Esophagus squamous epithelium (tissue), 5 donors: Measurements from ENCODE around the gene KRTAP10-1. TPM values are rescaled to one million over a fixed set of nuclear protein-coding genes. Genes with fewer than 3 reads are reported as not detected.

Source experiments
- DNase-seq: peaks from one replicate; lab custom pipeline; 2025; lab: John Stamatoyannopoulos, UW
- H3K27ac ChIP-seq, 4 donors: fragments of 200-600 bp; sonication (generic); one replicate each; pipeline ENCODE4 v1.5.1; 2016 to 2019; ENCODE audit warnings: mild to moderate bottlenecking in 1 of 4
- H3K27me3 ChIP-seq, 4 donors: fragments of 200-600 bp; sonication (generic); 1 replicate in 3 of 4; 2 replicates in 1 of 4; pipeline versions ENCODE4 v1.5.1 to v1.6.0; 2017 to 2021; ENCODE audit warnings: antibody characterized with exemption in 1 of 4
- H3K36me3 ChIP-seq, 3 donors: fragments of 200-600 bp; sonication (generic); one replicate each; pipeline ENCODE4 v1.5.1; 2016 to 2019
- H3K4me1 ChIP-seq, 3 donors: fragments of 200-600 bp; sonication (generic); one replicate each; pipeline ENCODE4 v1.5.1; 2017 to 2019
- H3K4me3 ChIP-seq, 4 donors: fragments of 200-600 bp; sonication (generic); 1 replicate in 3 of 4; 2 replicates in 1 of 4; pipeline ENCODE4 v1.5.1; 2016 to 2019; ENCODE audit warnings: mild to moderate bottlenecking in 2 of 4, moderate library complexity in 1 of 4
- H3K9me3 ChIP-seq, 3 donors: fragments of 200-600 bp; sonication (generic); one replicate each; pipeline ENCODE4 v1.5.1; 2016 to 2019
- POLR2A ChIP-seq, 4 donors: fragments of 450-650 bp; IDR thresholded peaks; one replicate each; pipeline ENCODE4 v1.6.1; 2017; ENCODE audit warnings: antibody characterized with exemption in 4 of 4, mild to moderate bottlenecking in 4 of 4, moderate library complexity in 3 of 4
- WGBS, 2 donors: methylation state at CpG; one replicate each; pipeline ENCODE4 v1.1.5; 2018; 5-methylcytosine and 5-hydroxymethylcytosine counted together
- intact Hi-C: fragments of 100-400 bp; cut with DNase I; formaldehyde crosslinking; loops from one replicate; pipeline ENCODE4 v1.15.0; 2022
- total RNA-seq, 4 donors: library from RNA; depleted of rRNA; stranded (reverse); fragments of >200 nt; gene quantifications; one replicate each; pipeline ENCODE4 v1.1.0, GENCODE V29; 2016
- TF ChIP-seq, protein P1 (sequence below), 6 experiments: fragments of 450-650 bp in 4 of 6; fragments of 200-600 bp in 2 of 6; sonication (generic) in 2 of 6; IDR thresholded peaks; one replicate each; pipeline ENCODE4 v1.5.1; 2016 to 2019; ENCODE audit warnings: antibody characterized with exemption in 6 of 6, mild to moderate bottlenecking in 4 of 6, moderate library complexity in 4 of 6
- donor health status: DM: yes; HTN: yes; CAD: no.

The KRTAP10-1 gene
- total RNA-seq, 4 donors from 2014 or later = not detected

DNA sequence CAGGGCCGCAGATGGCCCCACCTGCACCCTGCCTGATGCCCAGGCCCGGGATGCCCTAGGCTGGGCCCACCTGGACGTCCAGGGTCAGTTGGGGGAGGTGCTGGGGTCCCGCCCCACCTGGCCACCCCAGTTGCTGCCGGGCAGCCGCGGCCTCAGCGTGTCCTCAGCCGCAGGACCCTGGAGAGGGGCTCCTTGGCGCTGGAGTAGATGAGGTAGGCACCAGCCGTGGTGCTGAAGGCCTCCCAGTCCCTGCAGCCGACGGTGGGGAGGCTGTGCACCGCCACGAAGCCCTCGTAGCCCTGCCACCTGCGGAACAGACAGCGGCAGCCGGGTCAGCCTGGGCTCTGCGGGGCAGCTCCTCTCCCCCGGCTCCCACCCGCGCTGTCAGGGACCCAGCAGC is 40.4 kb downstream of the KRTAP10-1 start:
- WGBS, 2 donors = 74% methylated on average over 11 of the region's 23 CpGs; no CpG with 5 or more reads in 1 of the 2 donors
- intact Hi-C loops = no loop called here
- H3K27me3 ChIP-seq = peaks cover 0 to 79% (median 2%) of the 10 kb centered on the region in 4 donors
- TF ChIP-seq, protein P1, sequence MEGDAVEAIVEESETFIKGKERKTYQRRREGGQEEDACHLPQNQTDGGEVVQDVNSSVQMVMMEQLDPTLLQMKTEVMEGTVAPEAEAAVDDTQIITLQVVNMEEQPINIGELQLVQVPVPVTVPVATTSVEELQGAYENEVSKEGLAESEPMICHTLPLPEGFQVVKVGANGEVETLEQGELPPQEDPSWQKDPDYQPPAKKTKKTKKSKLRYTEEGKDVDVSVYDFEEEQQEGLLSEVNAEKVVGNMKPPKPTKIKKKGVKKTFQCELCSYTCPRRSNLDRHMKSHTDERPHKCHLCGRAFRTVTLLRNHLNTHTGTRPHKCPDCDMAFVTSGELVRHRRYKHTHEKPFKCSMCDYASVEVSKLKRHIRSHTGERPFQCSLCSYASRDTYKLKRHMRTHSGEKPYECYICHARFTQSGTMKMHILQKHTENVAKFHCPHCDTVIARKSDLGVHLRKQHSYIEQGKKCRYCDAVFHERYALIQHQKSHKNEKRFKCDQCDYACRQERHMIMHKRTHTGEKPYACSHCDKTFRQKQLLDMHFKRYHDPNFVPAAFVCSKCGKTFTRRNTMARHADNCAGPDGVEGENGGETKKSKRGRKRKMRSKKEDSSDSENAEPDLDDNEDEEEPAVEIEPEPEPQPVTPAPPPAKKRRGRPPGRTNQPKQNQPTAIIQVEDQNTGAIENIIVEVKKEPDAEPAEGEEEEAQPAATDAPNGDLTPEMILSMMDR (IDR thresholded peaks at IDR 0.05) = no peak
- TF ChIP-seq POLR2A (IDR thresholded peaks at IDR 0.05) = no peak
- no peak for DNase-seq
- H3K27ac ChIP-seq = no peak overlapping the region
- H3K36me3 ChIP-seq = no peaks in the 10 kb centered on the region
- no peak overlapping the region for H3K4me3 ChIP-seq
- H3K4me1 ChIP-seq = peaks cover 0 to 20% (median 0%) of the 10 kb centered on the region in 3 donors
- no peaks in the 10 kb centered on the region for H3K9me3 ChIP-seq

DNA sequence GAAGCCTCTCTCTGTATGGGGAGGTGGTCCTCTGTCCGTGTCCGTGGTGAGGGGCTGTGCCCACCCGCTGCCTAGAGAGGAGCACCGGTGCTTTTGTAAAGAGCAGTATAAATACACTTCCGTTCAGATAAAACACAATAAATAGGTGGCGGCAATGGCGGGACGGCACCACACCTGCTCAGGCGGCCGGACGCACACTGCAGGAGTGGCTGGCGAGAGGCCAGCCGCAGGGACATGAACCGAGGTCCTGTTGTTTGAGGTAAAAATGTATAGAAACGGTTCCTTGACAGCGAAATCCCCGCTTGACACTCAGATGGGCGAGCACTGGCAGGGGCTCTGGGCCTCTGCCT is 40.8 kb downstream of the KRTAP10-1 start:
- Histone ChIP-seq H3K4me3 (no peak overlapping the region), H3K9me3 (no peaks in the 10 kb centered on the region), H3K27ac (no peak overlapping the region), H3K4me1 (peaks cover 0 to 20% (median 0%) of the 10 kb centered on the region in 3 donors), H3K27me3 (peaks cover 0 to 83% (median 2%) of the 10 kb centered on the region in 4 donors), H3K36me3 (no peaks in the 10 kb centered on the region)
- intact Hi-C loops = no loop called here
- 60 to 70% methylated on average over 17 to 18 of the region's 18 CpGs for WGBS, 2 donors
- TF ChIP-seq, protein P1 (IDR thresholded peaks at IDR 0.05) = no peak
- TF ChIP-seq POLR2A (IDR thresholded peaks at IDR 0.05) = no peak
- no peak for DNase-seq

DNA sequence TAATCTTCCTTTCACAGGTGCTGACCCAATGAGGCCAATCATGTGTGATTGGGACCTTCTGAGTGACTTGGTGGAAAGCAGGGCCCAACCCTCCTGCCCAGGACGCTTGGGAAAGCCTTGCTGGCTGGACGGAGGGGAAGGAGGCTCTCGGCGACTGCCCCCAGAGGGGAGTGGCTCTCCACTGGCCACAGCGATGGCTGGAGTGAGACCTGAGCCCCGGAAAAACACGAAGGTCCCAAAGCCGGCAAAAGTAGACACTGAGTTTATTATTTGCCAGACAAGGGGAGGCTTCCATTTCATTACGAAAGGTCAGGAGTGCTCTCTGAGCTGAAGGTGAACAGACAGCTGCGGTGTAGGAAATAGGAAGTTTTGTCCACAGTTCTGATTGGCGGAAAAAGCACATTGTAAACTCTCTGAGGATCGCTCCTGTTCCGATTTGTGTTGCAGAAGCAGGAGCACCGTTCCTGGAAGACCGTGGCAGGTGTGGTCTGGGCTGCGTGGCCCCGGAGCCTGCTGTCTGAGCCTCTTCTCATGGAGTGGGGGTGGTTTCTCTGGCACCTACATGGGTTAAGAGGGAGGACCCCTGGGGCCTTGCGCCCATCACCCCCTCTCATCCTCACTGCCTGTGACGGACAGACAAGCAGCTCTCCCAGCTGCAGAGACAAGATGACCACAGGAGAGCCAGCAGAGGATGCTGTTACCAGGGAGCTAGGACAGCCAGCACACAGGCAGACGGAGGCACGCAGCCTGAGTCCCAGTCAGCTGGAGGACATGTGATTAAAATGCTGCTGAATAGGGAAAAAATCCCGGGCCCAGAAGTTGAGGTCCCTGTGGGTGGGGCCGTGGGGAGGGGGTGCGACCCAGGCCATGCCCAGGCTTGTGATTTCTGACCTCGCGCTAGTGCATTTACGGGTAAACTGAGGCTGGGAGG is 41.5 kb downstream of the KRTAP10-1 start:
- intact Hi-C loops = no loop called here
- H3K36me3 ChIP-seq = no peaks in the 10 kb centered on the region
- H3K4me3 ChIP-seq = no peak overlapping the region
- peaks cover 0 to 5% (median under 1%) of the 10 kb centered on the region in 3 donors for H3K9me3 ChIP-seq
- 69 to 79% methylated on average over 23 to 24 of the region's 27 CpGs for WGBS, 2 donors
- no peak overlapping the region for H3K27ac ChIP-seq
- H3K4me1 ChIP-seq = peaks cover 0 to 20% (median 0%) of the 10 kb centered on the region in 3 donors
- peaks cover 0 to 86% (median 2%) of the 10 kb centered on the region in 4 donors for H3K27me3 ChIP-seq
- DNase-seq = no peak
- no peak for TF ChIP-seq POLR2A (IDR thresholded peaks at IDR 0.05)
- TF ChIP-seq, protein P1 (IDR thresholded peaks at IDR 0.05) = no peak

DNA sequence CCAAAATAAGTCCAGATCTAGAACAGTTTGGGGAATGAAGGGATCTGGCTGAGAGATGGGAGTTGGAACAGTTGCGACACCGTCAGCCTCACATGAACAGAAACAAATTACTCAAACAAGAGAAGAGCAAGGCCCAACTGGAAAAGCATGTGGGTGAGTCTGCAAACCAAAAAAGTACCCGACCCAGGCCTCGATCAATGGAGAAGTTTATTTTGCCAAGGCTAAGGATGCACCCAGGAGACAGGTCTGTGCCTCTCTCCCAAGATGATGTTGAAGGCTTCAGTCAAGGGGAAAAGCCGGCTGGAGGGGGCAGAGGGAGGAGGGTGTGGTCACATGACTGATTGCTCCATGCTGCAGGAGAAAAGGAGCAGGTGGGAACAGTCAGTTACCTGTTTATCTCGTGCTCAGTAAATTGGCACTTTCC is 42.3 kb downstream of the KRTAP10-1 start:
- Histone ChIP-seq H3K9me3 (peaks cover 0 to 13% (median 9%) of the 10 kb centered on the region in 3 donors), H3K4me1 (peaks cover 0 to 20% (median 0%) of the 10 kb centered on the region in 3 donors), H3K36me3 (no peaks in the 10 kb centered on the region), H3K27ac (peak overlapping the region in 1 of 4 donors; percentile 13), H3K4me3 (no peak overlapping the region), H3K27me3 (peaks cover 0 to 82% (median 2%) of the 10 kb centered on the region in 4 donors)
- DNase-seq = no peak
- no peak for TF ChIP-seq POLR2A (IDR thresholded peaks at IDR 0.05)
- TF ChIP-seq, protein P1 (IDR thresholded peaks at IDR 0.05) = no peak
- WGBS, 2 donors = 26 to 47% methylated on average over 6 of the region's 6 CpGs
- intact Hi-C loops = no loop called here
